Ishikawa (cell line): Measurements from ENCODE around the gene RAB4B.

Source experiments
- CEBPB ChIP-seq: IDR thresholded peaks from 2 replicates; pipeline ENCODE4 v1.6.1; 2012
- CREB1 ChIP-seq: IDR thresholded peaks from 2 replicates; pipeline ENCODE4 v1.6.1; 2012; ENCODE audit warnings: low read depth
- EGR1 ChIP-seq: IDR thresholded peaks from 2 replicates; pipeline ENCODE4 v1.6.1; 2012
- EP300 ChIP-seq: IDR thresholded peaks from 2 replicates; pipeline ENCODE4 v1.6.1; 2012; ENCODE audit warnings: borderline replicate concordance
- FOXM1 ChIP-seq: IDR thresholded peaks from 2 replicates; pipeline ENCODE4 v1.6.1; 2012; ENCODE audit warnings: low read depth, borderline replicate concordance
- NFIC ChIP-seq: IDR thresholded peaks from 2 replicates; pipeline ENCODE4 v1.6.1; 2012
- RAD21 ChIP-seq: IDR thresholded peaks from 2 replicates; pipeline ENCODE4 v1.6.1; 2012; ENCODE audit warnings: low read depth
- TAF1 ChIP-seq: IDR thresholded peaks from 2 replicates; pipeline ENCODE4 v1.6.1; 2012; ENCODE audit warnings: low read depth, mild to moderate bottlenecking
- TCF12 ChIP-seq: IDR thresholded peaks from 2 replicates; pipeline ENCODE4 v1.6.1; 2012; ENCODE audit warnings: low read depth
- TEAD4 ChIP-seq: IDR thresholded peaks from 2 replicates; pipeline ENCODE4 v1.6.1; 2012
- USF1 ChIP-seq: IDR thresholded peaks from 2 replicates; pipeline ENCODE4 v1.6.1; 2012
- YY1 ChIP-seq: IDR thresholded peaks from 2 replicates; pipeline ENCODE4 v1.6.1; 2012; ENCODE audit warnings: low read depth
- ZBTB7A ChIP-seq: IDR thresholded peaks from 2 replicates; pipeline ENCODE4 v1.6.1; 2012; ENCODE audit warnings: low read depth
- TF ChIP-seq, protein P1 (sequence below): IDR thresholded peaks from 2 replicates; pipeline ENCODE4 v1.6.1; 2012
- TF ChIP-seq, protein P2 (sequence below): IDR thresholded peaks from 2 replicates; pipeline ENCODE4 v1.6.1; 2012; ENCODE audit warnings: low read depth, mild to moderate bottlenecking

The RAB4B gene

GRCh38 chr19:40750058-40750873, 27.8 kb upstream of the RAB4B start, which contains the start of gene ACTMAP:
ACTMAP (minus strand) TSS chr19:40750477; CDS start chr19:40749803, 674 bp downstream.
- no peak for TF ChIP-seq CEBPB
- TF ChIP-seq, protein P1, sequence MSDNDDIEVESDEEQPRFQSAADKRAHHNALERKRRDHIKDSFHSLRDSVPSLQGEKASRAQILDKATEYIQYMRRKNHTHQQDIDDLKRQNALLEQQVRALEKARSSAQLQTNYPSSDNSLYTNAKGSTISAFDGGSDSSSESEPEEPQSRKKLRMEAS, result peak; percentile 89
- no peak for TF ChIP-seq ZBTB7A
- TF ChIP-seq CREB1, result peak; percentile 67
- no peak for TF ChIP-seq NFIC
- TF ChIP-seq YY1, result peak; percentile 95
- peak; percentile 60; the same call in 1 of the 2 replicates for TF ChIP-seq TAF1
- peak; percentile 99 for TF ChIP-seq USF1

DNA sequence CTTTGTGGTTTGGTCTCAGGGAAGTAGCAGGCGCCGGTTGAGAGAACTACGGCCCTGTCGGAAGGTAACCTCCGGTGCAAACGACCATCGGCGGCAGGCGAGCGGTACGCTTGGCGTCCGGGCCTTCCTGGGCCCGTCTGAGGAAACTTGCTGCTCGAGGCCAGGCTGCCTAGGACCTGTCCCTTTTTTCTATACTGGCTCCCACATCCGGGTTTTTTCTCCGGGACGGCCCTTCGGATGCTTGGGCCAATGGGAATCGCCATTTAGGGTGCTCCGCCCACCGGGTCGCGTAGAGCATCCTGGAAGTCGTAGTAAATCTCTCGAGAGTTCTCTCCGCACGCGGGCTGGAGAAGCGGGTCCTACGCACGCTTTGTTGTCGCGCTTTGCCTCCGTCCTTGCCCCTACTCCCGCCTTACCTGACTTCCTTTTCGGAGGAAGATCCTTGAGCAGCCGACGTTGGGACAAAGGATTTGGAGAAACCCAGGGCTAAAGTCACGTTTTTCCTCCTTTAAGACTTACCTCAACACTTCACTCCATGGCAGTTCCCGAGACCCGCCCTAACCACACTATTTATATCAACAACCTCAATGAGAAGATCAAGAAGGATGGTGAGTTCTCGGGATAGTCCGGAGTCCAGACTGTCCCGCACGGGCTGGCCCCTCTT, 27.0 kb upstream of the RAB4B start, which contains the start of gene SNRPA:
Gene SNRPA (plus strand): TSS at position 330 of the 664 bp plus-strand sequence. CDS start 206 bp downstream, at position 536.
- TF ChIP-seq USF1, result peak; percentile 56
- no peak for TF ChIP-seq TCF12
- TF ChIP-seq, protein P2, sequence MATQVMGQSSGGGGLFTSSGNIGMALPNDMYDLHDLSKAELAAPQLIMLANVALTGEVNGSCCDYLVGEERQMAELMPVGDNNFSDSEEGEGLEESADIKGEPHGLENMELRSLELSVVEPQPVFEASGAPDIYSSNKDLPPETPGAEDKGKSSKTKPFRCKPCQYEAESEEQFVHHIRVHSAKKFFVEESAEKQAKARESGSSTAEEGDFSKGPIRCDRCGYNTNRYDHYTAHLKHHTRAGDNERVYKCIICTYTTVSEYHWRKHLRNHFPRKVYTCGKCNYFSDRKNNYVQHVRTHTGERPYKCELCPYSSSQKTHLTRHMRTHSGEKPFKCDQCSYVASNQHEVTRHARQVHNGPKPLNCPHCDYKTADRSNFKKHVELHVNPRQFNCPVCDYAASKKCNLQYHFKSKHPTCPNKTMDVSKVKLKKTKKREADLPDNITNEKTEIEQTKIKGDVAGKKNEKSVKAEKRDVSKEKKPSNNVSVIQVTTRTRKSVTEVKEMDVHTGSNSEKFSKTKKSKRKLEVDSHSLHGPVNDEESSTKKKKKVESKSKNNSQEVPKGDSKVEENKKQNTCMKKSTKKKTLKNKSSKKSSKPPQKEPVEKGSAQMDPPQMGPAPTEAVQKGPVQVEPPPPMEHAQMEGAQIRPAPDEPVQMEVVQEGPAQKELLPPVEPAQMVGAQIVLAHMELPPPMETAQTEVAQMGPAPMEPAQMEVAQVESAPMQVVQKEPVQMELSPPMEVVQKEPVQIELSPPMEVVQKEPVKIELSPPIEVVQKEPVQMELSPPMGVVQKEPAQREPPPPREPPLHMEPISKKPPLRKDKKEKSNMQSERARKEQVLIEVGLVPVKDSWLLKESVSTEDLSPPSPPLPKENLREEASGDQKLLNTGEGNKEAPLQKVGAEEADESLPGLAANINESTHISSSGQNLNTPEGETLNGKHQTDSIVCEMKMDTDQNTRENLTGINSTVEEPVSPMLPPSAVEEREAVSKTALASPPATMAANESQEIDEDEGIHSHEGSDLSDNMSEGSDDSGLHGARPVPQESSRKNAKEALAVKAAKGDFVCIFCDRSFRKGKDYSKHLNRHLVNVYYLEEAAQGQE, result no peak
- no peak for TF ChIP-seq RAD21
- TF ChIP-seq, protein P1, result peak; percentile 97
- TF ChIP-seq CEBPB, result no peak
- TF ChIP-seq YY1, result 0 out of 2 replicates have a peak, but pooled peaks have one; percentile 11
- TF ChIP-seq CREB1, result no peak
- peak; percentile 72; the same call in 1 of the 2 replicates for TF ChIP-seq TAF1
- no peak for TF ChIP-seq EP300

DNA sequence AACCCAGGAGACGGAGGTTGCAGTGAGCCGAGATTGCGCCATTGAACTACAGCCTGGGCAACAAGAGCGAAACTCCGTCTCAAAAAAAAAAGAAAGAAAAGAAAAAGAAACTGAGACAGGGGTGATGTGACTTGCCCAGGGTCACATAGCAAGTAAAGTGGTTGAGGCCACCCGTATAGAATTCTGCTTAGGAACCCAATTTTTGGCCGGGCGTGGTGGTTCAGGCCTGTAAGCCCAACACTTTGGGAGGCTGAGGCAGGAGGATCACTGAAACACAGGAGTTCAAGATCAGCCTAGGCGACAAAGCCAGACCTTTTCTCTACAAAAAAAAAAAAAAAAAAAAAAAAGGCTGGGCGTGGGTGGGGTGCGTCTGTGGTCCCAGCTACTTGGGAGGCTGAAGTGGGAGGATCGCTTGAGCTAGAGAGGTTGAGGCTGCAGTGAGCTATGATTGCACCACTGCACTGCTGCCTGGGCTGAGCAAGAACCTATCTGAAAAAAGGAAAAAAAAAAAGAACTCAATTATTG, 25.7 kb upstream of the RAB4B start:
- TF ChIP-seq, protein P1, result no peak
- no peak for TF ChIP-seq EGR1
- TF ChIP-seq TAF1, result no peak
- TF ChIP-seq TCF12, result no peak
- no peak for TF ChIP-seq ZBTB7A
- no peak for TF ChIP-seq NFIC
- TF ChIP-seq FOXM1, result no peak

GRCh38 chr19:40754611-40755247, 23.3 kb upstream of the RAB4B start:
- TF ChIP-seq USF1 (no peak), RAD21 (no peak), CEBPB (no peak), CREB1 (no peak), TEAD4 (no peak), NFIC (no peak), YY1 (no peak), TAF1 (no peak), FOXM1 (no peak), TCF12 (no peak), EP300 (no peak)
- TF ChIP-seq, protein P2, result no peak
